Left ventricle myocardium inferior (tissue), 1 donor: Measurements from ENCODE around the gene KLC3. TPM values are rescaled to one million over a fixed set of nuclear protein-coding genes. Genes with fewer than 3 reads are reported as not detected.
A peak's percentile ranks its signal among the peaks of the same experiment; 100 is the strongest.
"Not testable (repeated sequence)": the region's sequence is repeated elsewhere in the genome, so short reads cannot be mapped to it uniquely, and the experiment has no call there.

ENCODE experiments used
- DNase-seq: peaks from one replicate; pipeline ENCODE4 v3.0.0-alpha.2; 2020
- H3K27ac ChIP-seq: fragments of 200-600 bp; replicated peaks from 2 replicates; pipeline ENCODE4 v1.8.0; 2021
- H3K27me3 ChIP-seq: fragments of 200-600 bp; 2 replicates; pipeline ENCODE4 v1.8.0; 2021; ENCODE audit warnings: low read depth
- H3K36me3 ChIP-seq: fragments of 200-600 bp; 2 replicates; pipeline ENCODE4 v1.8.0; 2021
- H3K4me1 ChIP-seq: fragments of 200-600 bp; 2 replicates; pipeline ENCODE4 v1.8.0; 2021
- H3K4me3 ChIP-seq: fragments of 200-600 bp; 2 replicates; pipeline ENCODE4 v1.8.0; 2021; ENCODE audit warnings: mild to moderate bottlenecking, moderate library complexity
- H3K9me3 ChIP-seq: fragments of 200-600 bp; replicated peaks from 2 replicates; pipeline ENCODE4 v1.8.0; 2021
- CTCF ChIP-seq: fragments of 200-600 bp; IDR thresholded peaks from 2 replicates; pipeline ENCODE4 v1.8.0; 2021; ENCODE audit warnings: antibody characterized with exemption, mild to moderate bottlenecking, borderline replicate concordance
- intact Hi-C: fragments of 100-400 bp; cut with micrococcal nuclease; formaldehyde crosslinking; loops from one replicate; pipeline ENCODE4 v1.11.0; 2022
- total RNA-seq: library from RNA; stranded (reverse); fragmentation: NEBNext Ultra II Directional; extraction: Animal tissue kit (Norgen Biotek cat#: 25700); gene quantifications from one replicate; pipeline ENCODE4 v1.2.1, GENCODE V29; 2021
- donor health status: DM: no; HTN: yes; CAD: no; lungs with severe emphysema.

KLC3 gene
- total RNA-seq, 1 donor from 2014 or later = not detected

- H3K27me3 ChIP-seq = no peaks in the 10 kb centered on the region
- peaks cover 2% of the 10 kb centered on the region for H3K4me1 ChIP-seq
- intact Hi-C loops = no loop called here
- H3K4me3 ChIP-seq = no peak overlapping the region
- peak overlapping the region; percentile 13 for H3K27ac ChIP-seq
- peaks cover 6% of the 10 kb centered on the region for H3K9me3 ChIP-seq
- no peak for DNase-seq
- TF ChIP-seq CTCF = no peak
- H3K36me3 ChIP-seq = peaks cover 37% of the 10 kb centered on the region
These were observed 34.5 kb upstream of the KLC3 start for GRCh38 chr19:45306040-45306439.

- no peak for DNase-seq
- H3K27ac ChIP-seq = no peak overlapping the region
These were observed 34.0 kb upstream of the KLC3 start for GRCh38 chr19:45306518-45307027.

DNA sequence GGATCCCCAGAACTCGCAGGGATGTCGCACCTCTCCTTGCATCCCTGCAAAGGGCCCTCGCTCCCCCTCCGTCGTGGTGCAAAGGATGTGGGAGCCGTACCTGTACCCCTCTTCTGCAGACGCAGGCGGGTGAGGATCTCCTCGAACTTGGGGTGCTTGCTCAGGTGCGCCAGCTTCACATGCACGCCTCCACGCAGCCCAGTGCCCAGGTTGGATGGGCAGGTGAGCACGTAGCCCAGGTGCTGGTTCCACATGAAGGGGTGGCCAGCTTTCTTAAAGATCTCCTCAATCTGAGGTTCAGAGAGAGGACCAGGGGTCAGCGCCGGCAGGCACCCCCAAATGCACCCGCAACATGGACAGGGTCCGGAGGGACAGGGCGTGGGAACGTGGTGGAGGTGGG is 33.2 kb upstream of the KLC3 start:
- Histone ChIP-seq H3K27me3 (no peaks in the 10 kb centered on the region), H3K36me3 (peaks cover 51% of the 10 kb centered on the region), H3K9me3 (peaks cover 6% of the 10 kb centered on the region), H3K4me1 (peaks cover 15% of the 10 kb centered on the region), H3K27ac (peak overlapping the region; percentile 59), H3K4me3 (no peak overlapping the region)
- DNase-seq = no peak
- intact Hi-C loops = no loop called here
- TF ChIP-seq CTCF = no peak

More at GRCh38 chr19:45306518-45307027, 34.0 kb upstream of the KLC3 start:
- intact Hi-C loops = no loop called here
- H3K9me3 ChIP-seq = peaks cover 6% of the 10 kb centered on the region
- H3K36me3 ChIP-seq = peaks cover 43% of the 10 kb centered on the region
- H3K27me3 ChIP-seq = no peaks in the 10 kb centered on the region
- peaks cover 8% of the 10 kb centered on the region for H3K4me1 ChIP-seq
- no peak overlapping the region for H3K4me3 ChIP-seq
- no peak for TF ChIP-seq CTCF

DNA sequence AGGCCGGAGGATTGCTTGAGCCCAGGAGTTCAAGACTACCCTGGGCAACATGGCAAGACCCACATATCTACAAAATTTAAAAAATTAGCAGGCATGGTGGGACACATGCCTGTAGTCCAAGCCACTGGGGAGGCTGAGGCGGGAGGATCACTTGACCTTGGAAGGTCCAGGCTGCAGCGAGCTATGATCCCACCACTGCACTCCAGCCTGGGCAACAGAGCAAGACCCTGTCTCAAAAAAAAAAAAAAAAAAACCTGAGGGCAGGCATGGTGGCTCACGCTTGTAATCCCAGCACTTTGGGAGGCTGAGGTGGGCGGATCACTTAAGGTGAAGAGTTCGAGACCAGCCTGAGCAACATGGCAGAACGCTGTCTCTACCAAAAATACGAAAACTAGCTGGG is 31.2 kb upstream of the KLC3 start:
- Histone ChIP-seq H3K4me1 (peaks cover 34% of the 10 kb centered on the region), H3K36me3 (peaks cover 66% of the 10 kb centered on the region), H3K27ac (peak overlapping the region; percentile 59)
- DNase-seq, H3K4me3 ChIP-seq, intact Hi-C loops, H3K27me3 ChIP-seq, H3K9me3 ChIP-seq: not testable (repeated sequence)

DNA sequence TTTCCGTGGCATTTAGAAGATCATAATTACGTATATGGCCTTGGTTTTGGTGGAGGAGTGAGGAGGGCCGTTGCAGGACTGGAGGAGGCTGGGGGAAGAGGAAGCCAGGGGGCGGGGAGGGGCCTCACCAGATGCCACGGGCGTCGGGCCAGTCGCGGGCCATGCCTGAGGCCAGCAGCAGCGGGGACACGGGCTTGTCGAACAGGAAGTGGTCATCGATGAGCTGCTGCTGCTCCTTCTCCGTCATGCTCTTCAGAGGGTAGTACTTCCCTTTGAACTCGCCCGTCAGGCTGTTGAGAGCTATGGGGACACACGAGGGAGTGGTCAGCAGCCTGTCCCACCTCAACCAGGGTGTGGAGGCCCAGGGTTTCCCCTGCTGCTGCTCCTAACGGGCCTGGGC is 28.9 kb upstream of the KLC3 start:
- Histone ChIP-seq H3K36me3 (peaks cover 68% of the 10 kb centered on the region), H3K4me1 (peaks cover 49% of the 10 kb centered on the region)

GRCh38 chr19:45312285-45312684 is 28.3 kb upstream of the KLC3 start:
- DNase-seq, intact Hi-C loops, H3K9me3 ChIP-seq: not testable (repeated sequence)
- Histone ChIP-seq H3K4me1 (peaks cover 55% of the 10 kb centered on the region), H3K36me3 (peaks cover 66% of the 10 kb centered on the region), H3K27me3 (peaks cover 11% of the 10 kb centered on the region), H3K27ac (peak overlapping the region; percentile 59), H3K4me3 (peak overlapping the region; percentile 4)

More for the DNA sequence above, 28.9 kb upstream of the KLC3 start:
- intact Hi-C loops = no loop called here
- Histone ChIP-seq H3K27me3 (peaks cover 6% of the 10 kb centered on the region), H3K9me3 (no peaks in the 10 kb centered on the region), H3K4me3 (peak overlapping the region; percentile 1), H3K27ac (peak overlapping the region; percentile 59)
- DNase-seq = no peak
- no peak for TF ChIP-seq CTCF
